ENCODE measurements around the gene MYRIP.

DNA sequence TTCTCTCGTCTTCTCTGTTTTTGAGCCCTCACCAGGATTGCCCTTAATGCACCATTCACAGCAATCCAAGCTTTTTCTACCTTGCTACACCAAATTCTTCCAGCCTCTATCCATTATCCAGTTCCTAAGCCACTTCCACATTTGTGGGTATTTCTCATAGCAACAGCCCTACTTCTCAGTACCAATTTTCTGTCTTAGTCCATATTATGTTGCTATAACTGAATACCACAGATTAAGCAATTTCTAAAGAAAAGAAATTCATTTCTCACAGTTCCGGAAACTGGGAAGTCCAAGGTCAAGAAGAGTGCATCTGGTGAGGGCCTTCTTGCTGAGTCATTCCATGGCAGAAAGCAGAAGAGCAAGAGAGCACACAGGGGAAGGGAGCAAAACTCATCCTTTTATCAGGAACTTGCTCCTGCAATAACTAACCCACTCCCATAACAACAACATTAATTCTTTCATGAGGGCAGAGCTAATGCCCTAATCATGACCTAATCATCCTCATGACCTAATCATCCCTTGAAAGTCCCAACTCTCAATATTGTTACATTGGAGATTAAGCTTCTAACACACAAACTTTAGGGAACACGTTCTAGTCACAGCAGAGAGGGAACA is 490.4 kb downstream of the MYRIP start:
- TF ChIP-seq, protein P1, sequence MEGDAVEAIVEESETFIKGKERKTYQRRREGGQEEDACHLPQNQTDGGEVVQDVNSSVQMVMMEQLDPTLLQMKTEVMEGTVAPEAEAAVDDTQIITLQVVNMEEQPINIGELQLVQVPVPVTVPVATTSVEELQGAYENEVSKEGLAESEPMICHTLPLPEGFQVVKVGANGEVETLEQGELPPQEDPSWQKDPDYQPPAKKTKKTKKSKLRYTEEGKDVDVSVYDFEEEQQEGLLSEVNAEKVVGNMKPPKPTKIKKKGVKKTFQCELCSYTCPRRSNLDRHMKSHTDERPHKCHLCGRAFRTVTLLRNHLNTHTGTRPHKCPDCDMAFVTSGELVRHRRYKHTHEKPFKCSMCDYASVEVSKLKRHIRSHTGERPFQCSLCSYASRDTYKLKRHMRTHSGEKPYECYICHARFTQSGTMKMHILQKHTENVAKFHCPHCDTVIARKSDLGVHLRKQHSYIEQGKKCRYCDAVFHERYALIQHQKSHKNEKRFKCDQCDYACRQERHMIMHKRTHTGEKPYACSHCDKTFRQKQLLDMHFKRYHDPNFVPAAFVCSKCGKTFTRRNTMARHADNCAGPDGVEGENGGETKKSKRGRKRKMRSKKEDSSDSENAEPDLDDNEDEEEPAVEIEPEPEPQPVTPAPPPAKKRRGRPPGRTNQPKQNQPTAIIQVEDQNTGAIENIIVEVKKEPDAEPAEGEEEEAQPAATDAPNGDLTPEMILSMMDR (IDR thresholded peaks at IDR 0.05; ENCODE audit: low read length), result no peak
- no peak for TF ChIP-seq EZH2 (IDR thresholded peaks at IDR 0.05; ENCODE audit: borderline replicate concordance, low read length)

Measured in OCI-LY1 (cell line).